Right forelimb (tissue), 1 donor: ENCODE measurements around the gene POTEB.
"Not testable (repeated sequence)": the region's sequence is repeated elsewhere in the genome, so short reads cannot be mapped to it uniquely, and the experiment has no call there.

ENCODE experiments used
- DNase-seq: peaks from one replicate; pipeline ENCODE4 v3.0.0-alpha.2; 2018

Gene POTEB

GRCh38 chr15:21877635-21878034 lies at the start of gene POTEB:
POTEB (minus strand) TSS chr15:21877735; CDS start chr15:21877246, 489 bp downstream.
- DNase-seq, result not testable (repeated sequence)

GRCh38 chr15:21890955-21891354 lies 13.4 kb upstream of the POTEB start:
- not testable (repeated sequence) for DNase-seq

DNA sequence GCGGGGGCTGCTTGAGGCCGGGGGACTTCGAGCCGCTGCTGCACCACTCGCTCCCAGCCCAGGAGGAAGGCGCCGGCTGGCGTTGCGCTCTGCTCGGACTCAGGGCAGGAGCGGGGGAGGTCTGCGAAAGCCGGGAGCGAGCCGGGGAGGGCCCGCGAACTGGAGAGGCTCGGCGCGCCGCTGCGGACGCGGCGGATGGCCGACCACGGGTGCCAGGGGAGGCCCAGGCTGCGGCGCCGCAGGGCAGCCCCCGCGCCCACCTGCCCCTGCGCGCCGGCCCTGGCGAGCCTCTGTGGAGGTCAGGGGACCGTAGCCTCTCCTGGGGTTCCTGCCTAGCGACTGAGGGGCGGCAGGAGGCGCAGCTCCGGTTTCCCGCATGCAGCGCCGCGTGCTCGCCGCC lies 12.0 kb upstream of the POTEB start:
- not testable (repeated sequence) for DNase-seq

GRCh38 chr15:21838831-21839230 lies 38.7 kb downstream of the POTEB start:
- DNase-seq, result not testable (repeated sequence)
